Right lobe of liver (tissue), 6 donors: ENCODE results near the gene CELA2A. TPM values are rescaled to one million over a fixed set of nuclear protein-coding genes. Genes with fewer than 3 reads are reported as not detected.
"Not testable (repeated sequence)": the region's sequence is repeated elsewhere in the genome, so short reads cannot be mapped to it uniquely, and the experiment has no call there.

Experiments
- ATAC-seq, 4 donors: fragments of 200-7000 bp; cut with Tn5 transposase; one replicate each; pipeline ENCODE4 v1.9.1; 2020; ENCODE audit warnings: mild to moderate bottlenecking in 4 of 4, moderate library complexity in 4 of 4
- DNase-seq, 3 donors: peaks; one replicate each; pipeline ENCODE4 v3.0.0-alpha.2; 2020
- H3K27ac ChIP-seq, 3 donors: fragments of 200-600 bp; one replicate each; pipeline ENCODE4 v1.8.0; 2022
- H3K27me3 ChIP-seq, 2 donors: fragments of 200-600 bp; one replicate each; pipeline ENCODE4 v1.8.0; 2022
- H3K36me3 ChIP-seq, 4 donors: fragments of 200-600 bp; sonication (generic) in 1 of 4; one replicate each; pipeline versions ENCODE4 v1.5.1 to v1.8.0; 2017 to 2022; ENCODE audit warnings: control low read depth in 1 of 4
- H3K4me1 ChIP-seq, 4 donors: fragments of 200-600 bp; sonication (generic) in 1 of 4; one replicate each; pipeline versions ENCODE4 v1.5.1 to v1.8.0; 2017 to 2022; ENCODE audit warnings: control low read depth in 1 of 4
- H3K4me3 ChIP-seq, 3 donors: fragments of 200-600 bp; one replicate each; pipeline ENCODE4 v1.8.0; 2022
- H3K9me3 ChIP-seq, 4 donors: fragments of 200-600 bp; sonication (generic) in 1 of 4; one replicate each; pipeline versions ENCODE4 v1.5.1 to v1.8.0; 2017 to 2022; ENCODE audit warnings: control low read depth in 1 of 4
- CTCF ChIP-seq, 4 donors: fragments of 200-600 bp in 3 of 4; fragments of 450-650 bp in 1 of 4; IDR thresholded peaks; one replicate each; pipeline versions ENCODE4 v1.5.1 to v1.8.0; 2016 to 2022; ENCODE audit warnings: antibody characterized with exemption in 4 of 4, mild to moderate bottlenecking in 2 of 4
- POLR2A ChIP-seq: fragments of 450-650 bp; IDR thresholded peaks from one replicate; pipeline ENCODE4 v1.6.1; 2017; ENCODE audit warnings: antibody characterized with exemption, mild to moderate bottlenecking
- WGBS: methylation state at CpG from one replicate; pipeline ENCODE4 v1.1.6; 2018; ENCODE audit warnings: low coverage, low lambda C conversion rate; ENCODE audit not compliant: insufficient coverage; ENCODE audit errors: missing lambda C conversion rate; 5-methylcytosine and 5-hydroxymethylcytosine counted together
- intact Hi-C, 2 donors: fragments of 100-400 bp; cut with DNase I; formaldehyde crosslinking; loops; one replicate each; pipeline versions ENCODE4 v1.11.2 to v1.14.1; 2022
- total RNA-seq, 6 experiments: library from RNA; depleted of rRNA in 2 of 6; stranded (reverse); fragments of >200 nt in 2 of 6; fragmentation: NEBNext Ultra II Directional in 3 of 6; extraction: Animal tissue kit (Norgen Biotek cat#: 25700) in 3 of 6; gene quantifications; one replicate each; pipeline versions ENCODE4 v1.1.0 to v1.2.4, GENCODE V29; 2016 to 2023
- donor health status: DM: no; HTN: yes; CAD: no.
- donor health status: DM: no; HTN: no; CAD: no.
- donor health status: DM: no; HTN: no; CAD: no.
- donor health status: DM: no; HTN: yes; CAD: no.
- donor health status: DM: no; HTN: yes; CAD: no.

The CELA2A gene
- total RNA-seq, 6 experiments from 2014 or later, result not detected

GRCh38 chr1:15430787-15431570 is 25.6 kb upstream of the CELA2A start:
- H3K36me3 ChIP-seq, result no peaks in the 10 kb centered on the region
- no peaks in the 10 kb centered on the region for H3K27me3 ChIP-seq
- H3K27ac ChIP-seq, result no peak overlapping the region
- peak; percentile 88 to 94 (median 92) for TF ChIP-seq CTCF (IDR thresholded peaks at IDR 0.05)
- no peak for TF ChIP-seq POLR2A
- H3K4me1 ChIP-seq, result peaks cover 0 to 3% (median 0%) of the 10 kb centered on the region in 4 donors
- intact Hi-C loops, result loop anchor here in 1 of 2 donors (5.0 kb wide), 1 partner anchor 104 kb away; no protein-coding TSS in a partner anchor
- WGBS, result 40% methylated on average over 11 of the region's 19 CpGs
- peak; percentile 70 to 79 (median 71) for DNase-seq
- no peak overlapping the region for H3K4me3 ChIP-seq
- no peaks in the 10 kb centered on the region for H3K9me3 ChIP-seq
- ATAC-seq, result peak; percentile 72 to 80 (median 78)

- intact Hi-C loops, result loop anchor here in 1 of 2 donors (5.0 kb wide), 1 partner anchor 104 kb away; no protein-coding TSS in a partner anchor
- no peak for DNase-seq
- TF ChIP-seq POLR2A (no peak), CTCF (IDR thresholded peaks at IDR 0.05) (no peak)
- H3K4me1 ChIP-seq, result peaks cover 0 to 3% (median 0%) of the 10 kb centered on the region in 4 donors
- no peaks in the 10 kb centered on the region for H3K27me3 ChIP-seq
- no peak for ATAC-seq
- H3K36me3 ChIP-seq, result no peaks in the 10 kb centered on the region
- no peak overlapping the region for H3K27ac ChIP-seq
- WGBS, result 49% methylated on average over 3 of the region's 4 CpGs
- no peak overlapping the region for H3K4me3 ChIP-seq
- no peaks in the 10 kb centered on the region for H3K9me3 ChIP-seq
These were observed 25.0 kb upstream of the CELA2A start for GRCh38 chr1:15431571-15431948.

GRCh38 chr1:15432324-15432723 is 24.2 kb upstream of the CELA2A start:
- DNase-seq (no peak), ATAC-seq (no peak)
- WGBS, result 67% methylated on average over 5 of the region's 9 CpGs
- no peaks in the 10 kb centered on the region for H3K36me3 ChIP-seq
- no peaks in the 10 kb centered on the region for H3K9me3 ChIP-seq
- H3K27me3 ChIP-seq, result no peaks in the 10 kb centered on the region
- no peak overlapping the region for H3K4me3 ChIP-seq
- no peak overlapping the region for H3K27ac ChIP-seq
- intact Hi-C loops, result loop anchor here in 1 of 2 donors (5.0 kb wide), 1 partner anchor 105 kb away; no protein-coding TSS in a partner anchor
- peaks cover 0 to 3% (median 0%) of the 10 kb centered on the region in 4 donors for H3K4me1 ChIP-seq
- no peak for TF ChIP-seq CTCF (IDR thresholded peaks at IDR 0.05)
- no peak for TF ChIP-seq POLR2A

GRCh38 chr1:15433471-15433870 is 23.1 kb upstream of the CELA2A start:
- H3K9me3 ChIP-seq, result no peaks in the 10 kb centered on the region
- H3K27ac ChIP-seq, result no peak overlapping the region
- H3K4me3 ChIP-seq, result no peak overlapping the region
- H3K36me3 ChIP-seq, result no peaks in the 10 kb centered on the region
- no peaks in the 10 kb centered on the region for H3K27me3 ChIP-seq
- 74% methylated on average over 5 of the region's 9 CpGs for WGBS
- no peak for ATAC-seq
- no peak for DNase-seq
- TF ChIP-seq CTCF (IDR thresholded peaks at IDR 0.05) (no peak), POLR2A (no peak)
- intact Hi-C loops, result loop anchor here in 1 of 2 donors (5.0 kb wide), 1 partner anchor 106 kb away; no protein-coding TSS in a partner anchor
- H3K4me1 ChIP-seq, result peaks cover 0 to 3% (median 0%) of the 10 kb centered on the region in 4 donors

- not testable (repeated sequence) for H3K27me3 ChIP-seq, H3K4me3 ChIP-seq, H3K36me3 ChIP-seq, H3K4me1 ChIP-seq, H3K27ac ChIP-seq, H3K9me3 ChIP-seq
- WGBS, result 4% methylated on average over 7 of the region's 8 CpGs
- DNase-seq, result peak in 1 of 3 donors; percentile 48
- intact Hi-C loops, result loop anchor here in 1 of 2 donors (5.0 kb wide), 1 partner anchor 107 kb away; no protein-coding TSS in a partner anchor
- peak; percentile 12 to 57 (median 51) for ATAC-seq
These were observed 21.8 kb upstream of the CELA2A start for GRCh38 chr1:15434739-15435138.
